A172 (cell line): Measurements from ENCODE around the gene GABRG3. TPM values are rescaled to one million over a fixed set of nuclear protein-coding genes. Genes with fewer than 3 reads are reported as not detected.
"Not testable (repeated sequence)": the region's sequence is repeated elsewhere in the genome, so short reads cannot be mapped to it uniquely, and the experiment has no call there.

Source experiments
- DNase-seq: peaks from one replicate; pipeline ENCODE4 v3.0.0-alpha.2; 2015; ENCODE audit warnings: low spot score
- total RNA-seq: library from RNA; depleted of rRNA; stranded (reverse); fragments of >200 nt; shearing (Covaris generic); gene quantifications from 2 replicates; pipeline ENCODE4 v1.2.3, GENCODE V29; 2014

GABRG3 gene
- total RNA-seq, 1 experiment from 2014 or later = not detected

GRCh38 chr15:27175472-27176153 lies 204.6 kb downstream of the GABRG3 start:
- DNase-seq = no peak

- DNase-seq = no peak
Observed at GRCh38 chr15:27176785-27177406, 205.9 kb downstream of the GABRG3 start.

- no peak for DNase-seq
Observed at GRCh38 chr15:27179789-27180188, 208.8 kb downstream of the GABRG3 start.

GRCh38 chr15:27182561-27183110 lies 211.7 kb downstream of the GABRG3 start:
- DNase-seq = no peak

- DNase-seq = no peak
Observed at GRCh38 chr15:27183201-27183600, 212.2 kb downstream of the GABRG3 start.

GRCh38 chr15:27191515-27191914 lies 220.5 kb downstream of the GABRG3 start:
- DNase-seq = not testable (repeated sequence)

GRCh38 chr15:27196691-27197090 lies 225.7 kb downstream of the GABRG3 start:
- DNase-seq = no peak

- no peak for DNase-seq
Observed at GRCh38 chr15:27201425-27201824, 230.4 kb downstream of the GABRG3 start.

GRCh38 chr15:27210176-27210575 lies 239.2 kb downstream of the GABRG3 start:
- DNase-seq = no peak

GRCh38 chr15:27214032-27214431 lies 243.1 kb downstream of the GABRG3 start:
- no peak for DNase-seq

GRCh38 chr15:27214961-27215360 lies 244.0 kb downstream of the GABRG3 start:
- DNase-seq = no peak

- no peak for DNase-seq
Observed at GRCh38 chr15:27218426-27218825, 247.4 kb downstream of the GABRG3 start.

- no peak for DNase-seq
Observed at GRCh38 chr15:27219636-27220035, 248.7 kb downstream of the GABRG3 start.

GRCh38 chr15:27220199-27220598 lies 249.2 kb downstream of the GABRG3 start:
- no peak for DNase-seq

- DNase-seq = no peak
Observed at GRCh38 chr15:27222479-27222878, 251.5 kb downstream of the GABRG3 start.

GRCh38 chr15:27223179-27223578 lies 252.2 kb downstream of the GABRG3 start:
- no peak for DNase-seq

GRCh38 chr15:27231811-27232210 lies 260.8 kb downstream of the GABRG3 start:
- no peak for DNase-seq

GRCh38 chr15:27232876-27233275 lies 261.9 kb downstream of the GABRG3 start:
- DNase-seq = no peak

- no peak for DNase-seq
Observed at GRCh38 chr15:27234593-27234992, 263.6 kb downstream of the GABRG3 start.

- DNase-seq = no peak
Observed at GRCh38 chr15:27235161-27235560, 264.2 kb downstream of the GABRG3 start.

GRCh38 chr15:27235681-27236080 lies 264.7 kb downstream of the GABRG3 start:
- no peak for DNase-seq

- no peak for DNase-seq
Observed at GRCh38 chr15:27237319-27237939, 266.4 kb downstream of the GABRG3 start.

- no peak for DNase-seq
Observed at GRCh38 chr15:27238209-27238608, 267.2 kb downstream of the GABRG3 start.
